Mesendoderm (in vitro differentiated cells): ENCODE results near the gene STPG1.

ENCODE experiments used
- DNase-seq: peaks from one replicate; pipeline ENCODE4 v3.0.0; 2013
- H2AK5ac ChIP-seq: 2 replicates; pipeline ENCODE4 v1.6.1; 2013; ENCODE audit warnings: low read length, inconsistent platforms
- H2BK120ac ChIP-seq: 2 replicates; pipeline ENCODE4 v1.6.1; 2013; ENCODE audit warnings: low read depth, mild to moderate bottlenecking, low read length, moderate library complexity, mixed read lengths
- H2BK15ac ChIP-seq: replicated peaks from 2 replicates; pipeline ENCODE4 v1.6.1; 2013; ENCODE audit warnings: low read depth, mild to moderate bottlenecking, moderate library complexity
- H2BK5ac ChIP-seq: 2 replicates; pipeline ENCODE4 v1.6.1; 2013; ENCODE audit warnings: low read length, inconsistent platforms
- H3K18ac ChIP-seq: 2 replicates; pipeline ENCODE4 v1.6.1; 2013; ENCODE audit warnings: mild to moderate bottlenecking, low read length, mixed read lengths
- H3K23ac ChIP-seq: one replicate; pipeline ENCODE4 v1.6.1; 2013; ENCODE audit warnings: low read length
- H3K27ac ChIP-seq: 2 replicates; pipeline ENCODE4 v1.5.1; 2013; ENCODE audit warnings: low read depth, mild to moderate bottlenecking, inconsistent platforms, low read length, moderate library complexity
- H3K27me3 ChIP-seq: 2 replicates; pipeline ENCODE4 v1.6.1; 2013; ENCODE audit warnings: low read length, control low read depth, mild to moderate bottlenecking, inconsistent platforms; ENCODE audit not compliant: insufficient read depth, poor library complexity
- H3K36me3 ChIP-seq: 2 replicates; pipeline ENCODE4 v1.6.1; 2013; ENCODE audit warnings: low read length, inconsistent platforms; ENCODE audit not compliant: control insufficient read depth, insufficient read depth
- H3K4ac ChIP-seq: one replicate; pipeline ENCODE4 v1.6.1; 2013; ENCODE audit warnings: low read depth, mild to moderate bottlenecking, low read length, moderate library complexity
- H3K4me1 ChIP-seq: 2 replicates; pipeline ENCODE4 v1.6.1; 2013; ENCODE audit warnings: low read depth, low read length, inconsistent platforms; ENCODE audit not compliant: control insufficient read depth
- H3K4me2 ChIP-seq: 2 replicates; pipeline ENCODE4 v1.6.1; 2013; ENCODE audit warnings: low read length
- H3K4me3 ChIP-seq: 2 replicates; pipeline ENCODE4 v1.5.1; 2013; ENCODE audit warnings: mild to moderate bottlenecking, low read length
- H3K56ac ChIP-seq: one replicate; pipeline ENCODE4 v1.6.1; 2013; ENCODE audit warnings: low read length
- H3K79me1 ChIP-seq: 2 replicates; pipeline ENCODE4 v1.6.1; 2013; ENCODE audit warnings: low read length, inconsistent platforms
- H3K79me2 ChIP-seq: 2 replicates; pipeline ENCODE4 v1.6.1; 2013; ENCODE audit warnings: mild to moderate bottlenecking, low read length; ENCODE audit not compliant: control insufficient read depth, insufficient read depth
- H3K9ac ChIP-seq: 2 replicates; pipeline ENCODE4 v1.6.1; 2013; ENCODE audit warnings: low read length, inconsistent platforms
- H4K5ac ChIP-seq: one replicate; pipeline ENCODE4 v1.6.1; 2013; ENCODE audit warnings: low read length
- H4K8ac ChIP-seq: one replicate; pipeline ENCODE4 v1.6.1; 2013; ENCODE audit warnings: low read depth, mild to moderate bottlenecking, control low read depth, low read length, moderate library complexity
- WGBS: extraction: QIAGEN DNeasy Blood & Tissue Kit; methylation state at CpG from one replicate; pipeline ENCODE4 v1.1.7; 2013; ENCODE audit warnings: low lambda C conversion rate, missing lambda C conversion rate; ENCODE audit not compliant: insufficient coverage; ENCODE audit errors: extremely low coverage; 5-methylcytosine and 5-hydroxymethylcytosine counted together

STPG1 gene

DNA sequence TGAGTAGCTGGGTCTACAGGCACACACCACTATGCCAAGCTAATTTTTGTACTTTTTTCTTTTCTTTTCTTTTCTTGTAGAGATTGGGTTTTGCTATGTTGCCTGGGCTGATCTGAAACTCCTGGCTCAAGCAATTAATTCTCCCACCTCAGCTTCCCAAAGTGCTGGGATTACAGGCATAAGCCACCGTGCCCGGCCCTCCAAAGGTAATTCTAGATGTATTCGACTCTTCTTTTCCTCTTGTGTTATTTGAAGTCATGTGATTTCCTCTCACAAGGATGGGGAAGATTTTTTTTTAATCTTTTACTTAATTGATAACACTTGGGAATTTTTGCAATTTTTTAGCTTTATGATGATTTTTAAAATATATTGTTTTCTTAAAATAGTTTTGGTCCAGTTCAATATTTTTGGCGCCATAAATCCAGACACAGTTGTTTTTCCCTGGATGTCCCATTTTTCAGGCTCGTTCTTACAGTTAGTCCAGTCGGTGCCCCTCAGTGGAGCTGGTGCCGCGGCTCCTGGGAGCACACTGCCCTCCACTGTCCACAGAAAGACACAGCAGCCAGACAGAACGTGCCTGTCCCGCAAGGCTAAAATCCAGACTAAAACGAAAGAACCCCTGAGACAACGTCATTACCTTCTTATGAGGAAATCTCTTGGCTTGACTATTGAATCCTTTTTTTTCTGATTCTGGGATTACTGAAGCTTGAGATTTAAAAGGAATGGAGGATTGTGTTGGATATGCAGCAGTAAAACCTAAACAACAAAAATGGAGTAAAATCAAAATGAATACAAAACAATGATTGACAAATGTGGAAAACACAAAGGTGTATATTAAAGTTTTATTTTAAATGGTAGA, 22.4 kb downstream of the STPG1 start:
- H2AK5ac ChIP-seq = no peak overlapping the region
- no peak overlapping the region for H3K23ac ChIP-seq
- DNase-seq = peak; percentile 79
- H4K5ac ChIP-seq = no peak overlapping the region
- no peaks in the 10 kb centered on the region for H3K79me2 ChIP-seq
- no peak overlapping the region for H2BK15ac ChIP-seq
- no peaks in the 10 kb centered on the region for H3K4me1 ChIP-seq
- H3K4me2 ChIP-seq = no peak overlapping the region
- no peak overlapping the region for H3K27ac ChIP-seq
- H3K27me3 ChIP-seq = no peaks in the 10 kb centered on the region
- no peak overlapping the region for H3K9ac ChIP-seq
- H3K4ac ChIP-seq = no peak overlapping the region
- H3K18ac ChIP-seq = no peak overlapping the region
- H3K56ac ChIP-seq = no peak overlapping the region
- H2BK5ac ChIP-seq = no peak overlapping the region
- no peak overlapping the region for H3K4me3 ChIP-seq
- no CpG with 5 or more reads among the region's 12 CpGs for WGBS
- no peaks in the 10 kb centered on the region for H3K36me3 ChIP-seq
- H4K8ac ChIP-seq = no peak overlapping the region
- H3K79me1 ChIP-seq = no peaks in the 10 kb centered on the region
- H2BK120ac ChIP-seq = no peak overlapping the region

DNA sequence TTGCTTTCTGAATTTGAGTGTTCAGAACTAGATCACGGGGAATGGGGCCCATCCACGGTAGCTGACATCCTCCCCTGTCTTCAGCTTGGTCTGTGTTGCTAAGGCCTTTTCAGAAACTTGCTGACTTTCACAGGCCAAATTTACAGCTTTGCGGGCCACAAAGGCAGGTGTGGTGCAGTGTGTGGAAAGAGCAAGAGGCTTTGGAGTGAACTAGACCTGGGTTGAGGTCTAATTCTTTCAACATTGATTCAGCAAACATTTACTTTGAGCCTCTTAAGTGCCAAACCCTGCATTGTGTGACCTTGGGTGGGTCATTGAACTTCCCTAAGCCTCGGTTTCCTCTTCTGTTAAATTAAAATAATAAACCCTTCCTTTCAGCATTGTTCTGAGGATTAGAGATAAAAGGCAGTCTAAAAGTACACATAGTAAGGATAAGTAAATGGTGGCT, 24.3 kb downstream of the STPG1 start:
- Histone ChIP-seq H3K4me2 (no peak overlapping the region), H3K23ac (no peak overlapping the region), H3K4ac (no peak overlapping the region), H3K36me3 (no peaks in the 10 kb centered on the region), H2BK5ac (no peak overlapping the region), H3K27me3 (no peaks in the 10 kb centered on the region), H3K79me2 (no peaks in the 10 kb centered on the region), H3K4me3 (no peak overlapping the region), H4K5ac (no peak overlapping the region), H3K18ac (no peak overlapping the region), H3K9ac (no peak overlapping the region), H3K27ac (no peak overlapping the region), H3K79me1 (no peaks in the 10 kb centered on the region), H2BK15ac (no peak overlapping the region), H2AK5ac (no peak overlapping the region), H3K56ac (no peak overlapping the region), H2BK120ac (no peak overlapping the region), H4K8ac (no peak overlapping the region), H3K4me1 (no peaks in the 10 kb centered on the region)
- DNase-seq = no peak
- WGBS = no CpG with 5 or more reads among the region's 4 CpGs

DNA sequence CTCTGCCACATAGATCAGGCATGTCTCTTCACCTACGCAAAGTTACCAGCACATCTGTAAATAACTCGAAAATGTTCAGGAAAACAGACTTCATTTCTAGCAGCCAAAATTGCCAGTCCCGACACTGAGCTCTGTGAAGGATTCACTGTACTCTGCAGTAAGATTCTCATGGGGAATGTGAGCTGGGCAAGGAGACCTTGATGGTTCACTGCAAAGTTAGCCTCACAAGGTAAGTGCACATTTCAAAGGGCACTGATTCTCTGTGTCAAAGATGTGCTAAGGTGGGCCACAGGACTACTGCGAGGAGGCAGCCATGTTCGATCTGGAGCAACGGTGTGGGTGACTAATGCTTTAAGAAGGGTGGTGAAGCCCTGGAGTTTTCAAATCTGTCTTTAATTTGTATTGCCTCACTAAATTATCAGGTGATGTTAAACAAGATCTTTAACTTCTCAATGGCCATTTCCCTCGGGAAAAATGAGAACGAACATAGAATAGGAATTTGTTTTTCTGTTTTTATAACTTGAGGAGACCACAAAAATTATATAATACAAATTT, 25.2 kb downstream of the STPG1 start:
- H2AK5ac ChIP-seq = no peak overlapping the region
- H2BK120ac ChIP-seq = no peak overlapping the region
- no peak for DNase-seq
- H3K23ac ChIP-seq = no peak overlapping the region
- no peaks in the 10 kb centered on the region for H3K79me2 ChIP-seq
- no peak overlapping the region for H3K56ac ChIP-seq
- H2BK5ac ChIP-seq = no peak overlapping the region
- no peaks in the 10 kb centered on the region for H3K4me1 ChIP-seq
- no peak overlapping the region for H3K4me2 ChIP-seq
- no peaks in the 10 kb centered on the region for H3K27me3 ChIP-seq
- no peaks in the 10 kb centered on the region for H3K36me3 ChIP-seq
- no peak overlapping the region for H4K8ac ChIP-seq
- H3K4me3 ChIP-seq = no peak overlapping the region
- WGBS = no CpG with 5 or more reads among the region's 8 CpGs
- no peak overlapping the region for H4K5ac ChIP-seq
- H3K27ac ChIP-seq = no peak overlapping the region
- no peaks in the 10 kb centered on the region for H3K79me1 ChIP-seq
- no peak overlapping the region for H2BK15ac ChIP-seq
- no peak overlapping the region for H3K9ac ChIP-seq
- H3K4ac ChIP-seq = no peak overlapping the region
- H3K18ac ChIP-seq = no peak overlapping the region

DNA sequence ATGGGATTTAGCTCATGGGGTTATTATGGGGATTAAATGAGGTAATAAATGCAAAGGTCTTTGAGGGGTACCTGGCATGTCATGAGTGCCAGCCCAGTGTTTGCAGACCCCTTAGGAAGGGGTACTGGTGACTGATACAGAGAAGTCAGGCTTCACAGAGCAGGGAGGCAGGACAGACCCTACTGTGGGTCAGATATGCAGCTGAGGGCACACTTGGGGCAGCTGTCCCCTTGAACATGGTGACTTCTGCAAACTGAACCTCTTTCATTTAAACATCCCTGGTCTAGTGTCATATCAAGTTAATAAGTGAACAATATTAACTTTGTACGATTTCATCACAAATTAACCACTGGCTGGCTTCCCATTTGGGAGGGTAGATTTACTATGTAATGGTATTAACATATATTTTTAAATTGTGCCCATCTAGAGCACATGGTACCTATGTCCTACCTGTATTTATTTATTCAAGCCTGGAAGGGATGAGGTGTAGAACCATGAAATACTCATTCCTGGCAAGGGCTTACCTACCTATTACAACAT, 25.9 kb downstream of the STPG1 start:
- no CpG with 5 or more reads among the region's 1 CpG for WGBS
- H3K56ac ChIP-seq = no peak overlapping the region
- no peak overlapping the region for H2AK5ac ChIP-seq
- H2BK120ac ChIP-seq = no peak overlapping the region
- no peak overlapping the region for H3K23ac ChIP-seq
- no peak overlapping the region for H3K4ac ChIP-seq
- H3K4me1 ChIP-seq = no peaks in the 10 kb centered on the region
- no peak overlapping the region for H4K5ac ChIP-seq
- H3K79me2 ChIP-seq = no peaks in the 10 kb centered on the region
- H3K27ac ChIP-seq = no peak overlapping the region
- H3K4me2 ChIP-seq = no peak overlapping the region
- H3K4me3 ChIP-seq = no peak overlapping the region
- DNase-seq = no peak
- no peak overlapping the region for H4K8ac ChIP-seq
- H3K79me1 ChIP-seq = no peaks in the 10 kb centered on the region
- no peak overlapping the region for H2BK15ac ChIP-seq
- no peaks in the 10 kb centered on the region for H3K27me3 ChIP-seq
- H3K18ac ChIP-seq = no peak overlapping the region
- no peak overlapping the region for H2BK5ac ChIP-seq
- H3K9ac ChIP-seq = no peak overlapping the region
- H3K36me3 ChIP-seq = no peaks in the 10 kb centered on the region

DNA sequence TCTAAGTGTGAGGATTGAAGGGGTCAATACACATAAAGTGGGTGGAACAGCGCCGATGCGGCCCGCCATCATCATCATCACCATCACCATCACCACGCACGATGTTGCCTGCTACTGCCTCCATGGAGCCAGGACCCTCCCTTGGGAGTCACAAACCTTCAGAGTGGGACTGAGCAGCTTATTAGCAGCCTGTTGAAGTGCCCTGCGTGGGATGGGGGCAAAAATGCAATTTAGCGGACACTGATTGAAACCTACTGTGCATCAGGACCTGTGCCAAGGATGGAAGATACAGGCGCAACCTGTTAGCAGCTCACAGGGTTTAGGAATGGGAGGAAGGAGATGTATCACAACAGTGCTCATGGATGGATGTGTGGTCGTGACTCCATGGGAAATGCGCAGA, 26.7 kb downstream of the STPG1 start:
- no peak overlapping the region for H2AK5ac ChIP-seq
- no peak overlapping the region for H3K9ac ChIP-seq
- H3K27ac ChIP-seq = no peak overlapping the region
- H3K23ac ChIP-seq = no peak overlapping the region
- no peak overlapping the region for H2BK120ac ChIP-seq
- no peaks in the 10 kb centered on the region for H3K79me1 ChIP-seq
- H3K36me3 ChIP-seq = no peaks in the 10 kb centered on the region
- no peak overlapping the region for H3K4me2 ChIP-seq
- no peak overlapping the region for H4K5ac ChIP-seq
- no peaks in the 10 kb centered on the region for H3K27me3 ChIP-seq
- H3K4me1 ChIP-seq = no peaks in the 10 kb centered on the region
- H2BK5ac ChIP-seq = no peak overlapping the region
- no peak overlapping the region for H3K18ac ChIP-seq
- H3K79me2 ChIP-seq = no peaks in the 10 kb centered on the region
- WGBS = no CpG with 5 or more reads among the region's 11 CpGs
- no peak overlapping the region for H2BK15ac ChIP-seq
- no peak for DNase-seq
- no peak overlapping the region for H3K56ac ChIP-seq
- no peak overlapping the region for H3K4ac ChIP-seq
- no peak overlapping the region for H3K4me3 ChIP-seq
- H4K8ac ChIP-seq = no peak overlapping the region
